Naive thymus-derived CD8-positive, alpha-beta T cell (primary cell): ENCODE results near the gene CCDC8. TPM values are rescaled to one million over a fixed set of nuclear protein-coding genes. Genes with fewer than 3 reads are reported as not detected.

Experiments used
- polyA plus RNA-seq, 3 donors: library from polyadenylated mRNA; unstranded; fragments of 300-500 nt; fragmentation: Illumina TruSeq; gene quantifications; one replicate each; pipeline ENCODE4 v1.2.3, GENCODE V29; 2021
- total RNA-seq, 8 experiments: library from RNA in 2 of 8; stranded (reverse) in 2 of 8; gene quantifications; one replicate each; pipeline ENCODE4 v1.2.3 and lab custom pipeline; 2021 to 2026

CCDC8 gene
- total and polyA plus RNA-seq, 5 experiments from 2014 or later: not detected

Other genes starting within 250 kb of the CCDC8 start
- not detected for gene IGFL1, start 183.8 kb downstream of the CCDC8 start, total RNA-seq
- gene IGFL1, start 183.8 kb downstream of the CCDC8 start, polyA plus RNA-seq: not detected
- gene HIF3A, start 116.5 kb downstream of the CCDC8 start, total RNA-seq: not detected
- not detected for gene HIF3A, start 116.5 kb downstream of the CCDC8 start, polyA plus RNA-seq
- gene PPP5C, start 66.5 kb downstream of the CCDC8 start, total RNA-seq: 10 to 100 TPM; 47.3 to 47.7 TPM
- gene PPP5C, start 66.5 kb downstream of the CCDC8 start, polyA plus RNA-seq: 10 to 100 TPM; 20.8 to 35.7 (median 31.0) TPM
- not detected for gene PNMA8C, start 15.4 kb upstream of the CCDC8 start, total RNA-seq
- not detected for gene PNMA8C, start 15.4 kb upstream of the CCDC8 start, polyA plus RNA-seq
- gene PNMA8A, start 58.0 kb upstream of the CCDC8 start, total RNA-seq: 1 to 10 TPM; 3.0 to 3.5 TPM
- gene PNMA8A, start 58.0 kb upstream of the CCDC8 start, polyA plus RNA-seq: not detected
- 1 to 10 TPM; 1.2 to 1.6 TPM for gene PNMA8B, start 82.3 kb upstream of the CCDC8 start, total RNA-seq
- gene PNMA8B, start 82.3 kb upstream of the CCDC8 start, polyA plus RNA-seq: under 1 TPM in 2 of 3 donors, not detected in 1; 0.20 to 0.91 TPM
- gene CALM3, start 187.8 kb upstream of the CCDC8 start, total RNA-seq: 100 to 1,000 TPM; 185 to 190 TPM
- gene CALM3, start 187.8 kb upstream of the CCDC8 start, polyA plus RNA-seq: 100 to 1,000 TPM; 188 to 221 (median 214) TPM
- gene PTGIR, start 211.5 kb upstream of the CCDC8 start, total RNA-seq: under 1 TPM in 1 of 2 experiments, not detected in 1; 0.25 TPM
- gene PTGIR, start 211.5 kb upstream of the CCDC8 start, polyA plus RNA-seq: 1 to 10 TPM in 1 of 3 donors, under 1 TPM in 2; 0.12 to 2.8 (median 0.55) TPM
- not detected for gene GNG8, start 222.6 kb upstream of the CCDC8 start, total RNA-seq
- gene GNG8, start 222.6 kb upstream of the CCDC8 start, polyA plus RNA-seq: not detected
- under 1 TPM in 1 of 2 experiments, not detected in 1; 0.13 TPM for gene DACT3, start 247.6 kb upstream of the CCDC8 start, total RNA-seq
- under 1 TPM in 1 of 3 donors, not detected in 2; 0.13 TPM for gene DACT3, start 247.6 kb upstream of the CCDC8 start, polyA plus RNA-seq